Peyer's patch (tissue), 4 donors: ENCODE results near the gene RBM6.

Experiments
- POLR2A ChIP-seq, 2 donors: fragments of 450-650 bp; IDR thresholded peaks; one replicate each; pipeline ENCODE4 v1.5.1; 2017; ENCODE audit warnings: antibody characterized with exemption in 2 of 2, mild to moderate bottlenecking in 2 of 2, moderate library complexity in 2 of 2
- TF ChIP-seq, protein P1 (sequence below), 6 experiments: fragments of 450-650 bp in 4 of 6; fragments of 200-600 bp in 2 of 6; sonication (generic) in 1 of 6; IDR thresholded peaks; one replicate each; pipeline ENCODE4 v1.5.1; 2017 to 2019; ENCODE audit warnings: antibody characterized with exemption in 6 of 6, mild to moderate bottlenecking in 3 of 6, moderate library complexity in 1 of 6

DNA sequence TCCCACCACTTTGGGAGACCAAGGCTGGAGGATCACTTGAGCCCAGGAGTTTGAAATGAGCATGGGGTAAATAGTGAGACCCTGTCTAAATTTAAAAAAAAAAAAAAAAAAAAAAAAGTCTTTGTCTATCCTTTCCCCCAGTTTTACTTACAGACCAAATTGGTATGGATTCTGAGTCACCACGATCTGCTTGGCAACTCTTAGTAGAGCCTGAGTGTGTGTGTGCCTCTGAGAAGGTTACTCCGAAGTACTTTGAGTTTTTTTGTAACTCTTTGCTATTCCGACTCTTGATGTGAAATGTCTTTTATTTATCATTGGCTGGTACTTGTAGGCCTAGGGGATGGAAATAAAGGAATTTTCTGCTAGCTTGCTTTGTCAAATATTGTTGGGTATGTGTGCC lies 63.3 kb downstream of the RBM6 start:
- TF ChIP-seq POLR2A (IDR thresholded peaks at IDR 0.05) = no peak
- TF ChIP-seq, protein P1, sequence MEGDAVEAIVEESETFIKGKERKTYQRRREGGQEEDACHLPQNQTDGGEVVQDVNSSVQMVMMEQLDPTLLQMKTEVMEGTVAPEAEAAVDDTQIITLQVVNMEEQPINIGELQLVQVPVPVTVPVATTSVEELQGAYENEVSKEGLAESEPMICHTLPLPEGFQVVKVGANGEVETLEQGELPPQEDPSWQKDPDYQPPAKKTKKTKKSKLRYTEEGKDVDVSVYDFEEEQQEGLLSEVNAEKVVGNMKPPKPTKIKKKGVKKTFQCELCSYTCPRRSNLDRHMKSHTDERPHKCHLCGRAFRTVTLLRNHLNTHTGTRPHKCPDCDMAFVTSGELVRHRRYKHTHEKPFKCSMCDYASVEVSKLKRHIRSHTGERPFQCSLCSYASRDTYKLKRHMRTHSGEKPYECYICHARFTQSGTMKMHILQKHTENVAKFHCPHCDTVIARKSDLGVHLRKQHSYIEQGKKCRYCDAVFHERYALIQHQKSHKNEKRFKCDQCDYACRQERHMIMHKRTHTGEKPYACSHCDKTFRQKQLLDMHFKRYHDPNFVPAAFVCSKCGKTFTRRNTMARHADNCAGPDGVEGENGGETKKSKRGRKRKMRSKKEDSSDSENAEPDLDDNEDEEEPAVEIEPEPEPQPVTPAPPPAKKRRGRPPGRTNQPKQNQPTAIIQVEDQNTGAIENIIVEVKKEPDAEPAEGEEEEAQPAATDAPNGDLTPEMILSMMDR (IDR thresholded peaks at IDR 0.05) = no peak
